MM.1S (cell line): Measurements from ENCODE around the gene WIPI1.

Source experiments
- CTCF ChIP-seq: fragments of 300-600 bp; sonication (generic); IDR thresholded peaks from 2 replicates; pipeline ENCODE4 v1.5.1; 2016; ENCODE audit warnings: antibody characterized with exemption, low read length, mixed read lengths
- EZH2 ChIP-seq: fragments of 300-600 bp; sonication (generic); optimal IDR thresholded peaks from 2 replicates; pipeline ENCODE3; 2017; ENCODE audit warnings: low read depth, mild to moderate bottlenecking, antibody characterized with exemption, low read length, mixed read lengths

- TF ChIP-seq EZH2: no peak
- TF ChIP-seq CTCF: no peak
Measured at GRCh38 chr17:68399638-68400403, 57.5 kb downstream of the WIPI1 start.
